PC-9 (cell line): ENCODE data around the gene SLC44A5. TPM values are rescaled to one million over a fixed set of nuclear protein-coding genes. Genes with fewer than 3 reads are reported as not detected.

Source experiments
- BruUV-seq: library from RNA; stranded (reverse); fragments of 400-500 nt; replicated peaks from 2 replicates; lab custom pipeline; 2021; lab: Mats Ljungman, UMichigan
- CTCF ChIA-PET: fragments of 300-600 bp; sonication (Branson Sonifier 250); formaldehyde crosslinking; loops from one replicate; lab custom pipeline; 2022; ENCODE audit warnings: antibody characterized with exemption; lab: Charles Lee
- POLR2A ChIA-PET: fragments of 300-600 bp; sonication (Branson Sonifier 250); formaldehyde crosslinking; loops from one replicate; lab custom pipeline; 2022; ENCODE audit warnings: antibody characterized with exemption; ENCODE audit not compliant: unreplicated experiment; lab: Charles Lee
- DNase-seq, 2 experiments: peaks; one replicate each; pipeline versions ENCODE4 v3.0.0 to v3.0.0-alpha.2; 2015 to 2022; ENCODE audit warnings: mixed read lengths in 1 of 2
- H2AFZ ChIP-seq: fragments of 200-600 bp; sonication (generic); 2 replicates; pipeline ENCODE4 v1.8.1; 2017; ENCODE audit warnings: antibody characterized with exemption
- H3F3A ChIP-seq: fragments of 200-600 bp; sonication (generic); 2 replicates; pipeline ENCODE4 v1.8.1; 2017; ENCODE audit warnings: antibody characterized with exemption, mild to moderate bottlenecking, low read depth; ENCODE audit not compliant: insufficient read depth
- H3K27ac ChIP-seq: fragments of 200-600 bp; sonication (generic); 2 replicates; pipeline ENCODE4 v1.6.1; 2016; ENCODE audit warnings: mixed run types
- H3K27me3 ChIP-seq: fragments of 200-600 bp; sonication (generic); 2 replicates; pipeline ENCODE4 v1.6.1; 2016; ENCODE audit warnings: low read depth, mixed run types; ENCODE audit not compliant: insufficient read depth
- H3K36me3 ChIP-seq: fragments of 200-600 bp; sonication (generic); 2 replicates; pipeline ENCODE4 v1.6.1; 2016; ENCODE audit warnings: low read depth, mixed run types
- H3K4me1 ChIP-seq: fragments of 200-600 bp; sonication (generic); replicated peaks from 2 replicates; pipeline ENCODE4 v1.6.1; 2016; ENCODE audit warnings: mixed run types; ENCODE audit not compliant: insufficient read depth
- H3K4me2 ChIP-seq: fragments of 200-600 bp; sonication (generic); 2 replicates; pipeline ENCODE4 v1.6.1; 2017; ENCODE audit warnings: mixed run types
- H3K4me3 ChIP-seq: fragments of 200-600 bp; sonication (generic); 2 replicates; pipeline ENCODE4 v1.6.1; 2016; ENCODE audit warnings: mixed run types
- H3K79me2 ChIP-seq: fragments of 200-600 bp; sonication (generic); 2 replicates; pipeline ENCODE4 v1.6.1; 2017; ENCODE audit warnings: low read depth, mixed run types
- H3K9me2 ChIP-seq: fragments of 200-600 bp; sonication (generic); 2 replicates; pipeline ENCODE4 v1.8.1; 2017; ENCODE audit warnings: mild to moderate bottlenecking; ENCODE audit not compliant: insufficient read depth
- H3K9me3 ChIP-seq: fragments of 200-600 bp; sonication (generic); 2 replicates; pipeline ENCODE4 v1.8.1; 2016; ENCODE audit warnings: low read depth; ENCODE audit not compliant: insufficient read depth
- H4K20me1 ChIP-seq: fragments of 200-600 bp; sonication (generic); 2 replicates; pipeline ENCODE4 v1.8.1; 2017; ENCODE audit not compliant: insufficient read depth
- EZH2 ChIP-seq: fragments of 200-600 bp; sonication (generic); IDR thresholded peaks from 2 replicates; pipeline ENCODE4 v1.8.0; 2017; ENCODE audit warnings: antibody characterized with exemption, low read depth
- intact Hi-C: fragments of 100-400 bp; cut with micrococcal nuclease; formaldehyde crosslinking; loops from one replicate; pipeline ENCODE4 v1.10.0; 2022; ENCODE audit not compliant: unreplicated experiment
- total RNA-seq: library from RNA; stranded (reverse); gene quantifications from 2 replicates; pipeline ENCODE4 v1.2.3, GENCODE V29; 2021
- TF ChIP-seq, protein P1 (sequence below): fragments of 200-600 bp; sonication (generic); conservative IDR thresholded peaks from 2 replicates; pipeline ENCODE4 v1.6.1; 2017; ENCODE audit warnings: mixed run types, antibody characterized with exemption, mild to moderate bottlenecking, moderate library complexity

The SLC44A5 gene
- total RNA-seq, 1 experiment from 2014 or later, result 0.09 TPM

DNA sequence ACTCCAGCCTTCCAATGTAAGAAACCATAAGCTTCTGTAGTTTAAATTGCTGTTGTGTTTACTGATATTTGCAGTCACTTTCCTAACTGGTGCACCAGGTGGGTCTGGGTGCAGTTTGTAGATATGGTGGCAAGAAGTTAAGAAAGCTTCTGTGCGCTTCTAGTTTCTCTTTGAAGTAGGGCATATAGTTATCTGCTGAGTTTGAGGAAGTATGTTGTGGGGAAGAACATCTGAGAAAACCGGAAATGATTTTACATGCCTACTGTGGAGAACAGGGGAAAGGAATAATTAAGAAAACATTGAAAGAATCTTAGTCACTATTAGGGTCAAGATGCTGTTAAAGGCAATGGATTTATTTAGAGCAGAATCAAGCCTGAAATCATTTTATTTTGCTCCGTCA lies 14.9 kb upstream of the SLC44A5 start:
- no peak overlapping the region for H3K4me3 ChIP-seq
- intact Hi-C loops, result no loop called here
- no peaks in the 10 kb centered on the region for H3K79me2 ChIP-seq
- H3F3A ChIP-seq, result no peaks in the 10 kb centered on the region
- BruUV-seq, result no TSS peak
- no peak overlapping the region for H2AFZ ChIP-seq
- POLR2A ChIA-PET, result no interaction called here
- H3K4me2 ChIP-seq, result no peak overlapping the region
- H3K4me1 ChIP-seq, result no peaks in the 10 kb centered on the region
- no peaks in the 10 kb centered on the region for H3K9me2 ChIP-seq
- no peak overlapping the region for H3K27ac ChIP-seq
- H3K9me3 ChIP-seq, result no peaks in the 10 kb centered on the region
- no peak for DNase-seq
- no peak for TF ChIP-seq EZH2
- TF ChIP-seq, protein P1, sequence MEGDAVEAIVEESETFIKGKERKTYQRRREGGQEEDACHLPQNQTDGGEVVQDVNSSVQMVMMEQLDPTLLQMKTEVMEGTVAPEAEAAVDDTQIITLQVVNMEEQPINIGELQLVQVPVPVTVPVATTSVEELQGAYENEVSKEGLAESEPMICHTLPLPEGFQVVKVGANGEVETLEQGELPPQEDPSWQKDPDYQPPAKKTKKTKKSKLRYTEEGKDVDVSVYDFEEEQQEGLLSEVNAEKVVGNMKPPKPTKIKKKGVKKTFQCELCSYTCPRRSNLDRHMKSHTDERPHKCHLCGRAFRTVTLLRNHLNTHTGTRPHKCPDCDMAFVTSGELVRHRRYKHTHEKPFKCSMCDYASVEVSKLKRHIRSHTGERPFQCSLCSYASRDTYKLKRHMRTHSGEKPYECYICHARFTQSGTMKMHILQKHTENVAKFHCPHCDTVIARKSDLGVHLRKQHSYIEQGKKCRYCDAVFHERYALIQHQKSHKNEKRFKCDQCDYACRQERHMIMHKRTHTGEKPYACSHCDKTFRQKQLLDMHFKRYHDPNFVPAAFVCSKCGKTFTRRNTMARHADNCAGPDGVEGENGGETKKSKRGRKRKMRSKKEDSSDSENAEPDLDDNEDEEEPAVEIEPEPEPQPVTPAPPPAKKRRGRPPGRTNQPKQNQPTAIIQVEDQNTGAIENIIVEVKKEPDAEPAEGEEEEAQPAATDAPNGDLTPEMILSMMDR, result no peak
- CTCF ChIA-PET, result no interaction called here
- no peaks in the 10 kb centered on the region for H3K27me3 ChIP-seq
- no peaks in the 10 kb centered on the region for H3K36me3 ChIP-seq
- no peaks in the 10 kb centered on the region for H4K20me1 ChIP-seq

GRCh38 chr1:75618382-75618781 lies 7.5 kb upstream of the SLC44A5 start:
- DNase-seq, result peak in 1 of 2 experiments; percentile 60
- H3K4me3 ChIP-seq, result no peak overlapping the region
- CTCF ChIA-PET, result no interaction called here
- no TSS peak for BruUV-seq
- no peak for TF ChIP-seq EZH2
- TF ChIP-seq, protein P1, result no peak
- H4K20me1 ChIP-seq, result no peaks in the 10 kb centered on the region
- no peak overlapping the region for H3K27ac ChIP-seq
- no peaks in the 10 kb centered on the region for H3K36me3 ChIP-seq
- no peaks in the 10 kb centered on the region for H3K9me3 ChIP-seq
- no peak overlapping the region for H3K4me2 ChIP-seq
- H2AFZ ChIP-seq, result no peak overlapping the region
- no peaks in the 10 kb centered on the region for H3F3A ChIP-seq
- H3K27me3 ChIP-seq, result 0 out of 2 replicates have a peak, but pooled peaks cover 10% of the 10 kb centered on the region
- POLR2A ChIA-PET, result no interaction called here
- no peaks in the 10 kb centered on the region for H3K9me2 ChIP-seq
- intact Hi-C loops, result no loop called here
- peaks cover 3% of the 10 kb centered on the region; the same call in 1 of the 2 replicates for H3K4me1 ChIP-seq
- H3K79me2 ChIP-seq, result no peaks in the 10 kb centered on the region

DNA sequence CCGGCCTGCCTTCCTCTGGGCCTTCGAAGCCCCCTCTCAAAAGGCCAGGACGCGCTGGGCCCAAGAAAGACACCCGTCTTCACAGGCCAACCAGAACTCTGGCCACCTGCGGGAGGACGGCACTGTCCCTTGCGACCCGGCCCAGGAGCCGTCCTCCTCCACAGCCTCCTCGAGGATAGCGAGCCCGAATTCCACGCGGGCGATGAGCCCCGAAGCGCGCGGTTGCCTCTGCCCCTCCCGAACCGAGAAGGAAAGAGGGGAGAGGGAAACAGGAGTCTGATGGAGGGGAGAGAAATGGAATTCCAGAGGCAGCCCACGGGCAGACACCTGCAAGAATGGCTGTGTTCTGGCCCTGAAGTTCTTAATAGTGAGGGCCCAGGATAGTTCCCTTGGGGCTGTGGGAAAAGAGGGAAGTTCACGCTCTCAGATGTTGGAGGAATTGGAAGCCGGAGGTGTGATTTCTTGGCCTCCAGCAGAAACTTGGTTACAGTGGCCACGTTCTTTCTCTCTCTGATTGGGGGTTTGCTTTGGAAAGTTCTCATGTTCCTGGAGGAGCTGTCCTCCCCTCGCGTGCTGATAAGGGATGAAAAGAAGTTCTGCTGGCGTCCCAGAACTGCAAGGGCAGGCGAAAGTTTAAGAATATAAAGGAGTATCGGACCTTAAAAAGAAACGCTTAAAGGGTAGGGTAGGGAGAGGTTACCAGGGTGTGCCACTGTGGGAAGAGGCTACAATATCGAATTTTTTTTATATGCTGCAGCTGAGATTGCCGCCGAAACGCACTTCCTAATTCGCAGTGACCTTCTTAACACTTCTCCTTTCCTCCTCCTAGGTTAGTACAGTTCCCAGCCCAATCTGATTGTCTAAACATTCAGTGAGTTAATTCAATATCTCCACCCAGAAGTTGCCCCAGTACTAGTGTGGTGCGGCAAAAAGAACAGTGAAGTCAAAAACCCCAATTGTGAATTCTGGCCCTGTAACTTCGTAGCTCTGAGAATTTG lies 5.8 kb upstream of the SLC44A5 start:
- Histone ChIP-seq H3K9me2 (no peaks in the 10 kb centered on the region), H4K20me1 (no peaks in the 10 kb centered on the region), H3K4me1 (peaks cover 3% of the 10 kb centered on the region; the same call in 1 of the 2 replicates), H3K27me3 (0 out of 2 replicates have a peak, but pooled peaks cover 10% of the 10 kb centered on the region), H3F3A (no peaks in the 10 kb centered on the region), H3K9me3 (no peaks in the 10 kb centered on the region), H3K36me3 (no peaks in the 10 kb centered on the region), H2AFZ (no peak overlapping the region), H3K4me2 (no peak overlapping the region), H3K27ac (no peak overlapping the region), H3K4me3 (no peak overlapping the region), H3K79me2 (no peaks in the 10 kb centered on the region)
- TF ChIP-seq, protein P1, result no peak
- no peak for TF ChIP-seq EZH2
- ChIA-PET CTCF (no interaction called here), POLR2A (no interaction called here)
- intact Hi-C loops, result no loop called here
- DNase-seq, result no peak
- BruUV-seq, result no TSS peak
